ENCODE results near the gene SNED1.
A peak's percentile ranks its signal among the peaks of the same experiment; 100 is the strongest.

The SNED1 gene

DNA sequence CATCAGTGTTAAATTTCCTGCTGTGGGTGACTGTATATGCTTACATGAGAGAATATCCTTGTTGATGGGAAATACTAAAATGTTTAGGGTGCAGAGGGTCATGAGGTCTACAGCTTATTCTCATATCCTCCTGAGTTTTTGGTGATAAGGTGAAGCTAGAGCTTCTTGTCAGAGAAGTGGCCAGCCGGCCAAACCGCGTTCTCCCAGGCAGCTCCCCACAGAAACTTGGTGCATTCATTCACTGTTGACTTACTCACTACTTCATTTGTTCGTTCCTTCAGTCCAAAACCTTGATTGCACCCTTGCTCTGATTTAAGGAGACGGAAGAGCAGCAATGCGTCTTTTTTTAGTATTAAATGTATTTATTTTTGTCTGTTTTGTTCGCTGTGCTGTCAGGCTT is 8.7 kb downstream of the SNED1 start:
- DNase-seq: no peak

DNA sequence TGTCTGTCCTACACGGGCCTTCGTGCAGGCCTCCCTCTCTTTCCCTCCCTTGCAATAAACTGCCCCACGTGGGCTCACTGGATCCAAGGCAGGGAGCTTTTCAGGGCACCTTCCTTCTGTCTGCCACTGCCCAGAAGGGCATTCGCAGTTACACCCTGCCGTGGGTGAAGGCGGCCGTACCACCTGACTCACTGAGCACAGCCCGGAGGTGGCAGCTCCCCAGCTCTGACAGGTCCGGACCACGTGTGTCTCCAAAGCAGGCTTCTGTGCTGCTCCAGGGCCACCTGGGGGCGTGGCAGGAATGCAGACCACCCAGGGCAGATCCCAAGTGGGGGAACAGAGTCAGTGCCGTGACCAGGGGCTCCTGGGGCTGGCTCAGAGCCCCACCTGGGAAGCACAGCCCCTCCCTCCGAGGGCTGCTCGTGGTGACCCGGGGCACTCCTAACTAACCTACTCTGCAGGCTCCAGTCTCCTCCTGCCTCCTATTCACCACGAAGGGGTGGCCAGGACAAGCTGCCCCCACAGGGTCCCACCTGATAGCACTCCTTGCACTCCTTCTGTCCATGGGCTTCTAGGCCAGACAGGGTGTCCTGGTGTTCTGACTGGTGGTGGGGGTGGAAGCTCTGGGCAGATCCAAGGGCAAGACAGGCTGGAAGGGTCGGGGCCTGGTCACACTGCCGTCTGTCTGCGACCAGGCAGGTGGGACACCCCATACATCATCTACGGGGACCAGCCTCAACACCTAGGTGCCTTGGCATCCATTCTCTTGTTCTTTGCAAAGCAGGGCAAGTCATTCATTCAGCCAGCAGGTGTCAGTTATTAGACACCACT is 9.7 kb downstream of the SNED1 start:
- DNase-seq: no peak

DNA sequence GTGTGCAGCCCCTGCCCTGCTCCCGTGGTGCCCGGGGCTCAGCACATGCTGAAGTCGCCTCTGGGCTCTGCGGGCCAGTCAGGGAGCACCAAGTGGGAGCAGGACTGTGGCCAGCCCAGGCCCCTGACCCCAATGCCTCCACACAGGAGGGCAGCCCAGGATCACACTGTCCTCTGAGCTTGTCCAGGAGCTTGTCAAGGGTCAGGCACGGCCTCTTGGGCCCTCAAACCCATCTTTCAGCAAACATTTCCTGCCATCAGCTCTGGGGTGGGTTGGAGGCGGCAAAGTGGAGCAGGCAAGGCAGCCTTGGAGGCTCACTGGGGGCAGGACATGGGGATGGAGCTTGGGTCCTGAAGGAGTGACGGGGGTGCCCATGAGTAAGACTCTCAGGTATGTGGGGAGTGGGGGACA is 10.3 kb downstream of the SNED1 start:
- no peak for DNase-seq

DNA sequence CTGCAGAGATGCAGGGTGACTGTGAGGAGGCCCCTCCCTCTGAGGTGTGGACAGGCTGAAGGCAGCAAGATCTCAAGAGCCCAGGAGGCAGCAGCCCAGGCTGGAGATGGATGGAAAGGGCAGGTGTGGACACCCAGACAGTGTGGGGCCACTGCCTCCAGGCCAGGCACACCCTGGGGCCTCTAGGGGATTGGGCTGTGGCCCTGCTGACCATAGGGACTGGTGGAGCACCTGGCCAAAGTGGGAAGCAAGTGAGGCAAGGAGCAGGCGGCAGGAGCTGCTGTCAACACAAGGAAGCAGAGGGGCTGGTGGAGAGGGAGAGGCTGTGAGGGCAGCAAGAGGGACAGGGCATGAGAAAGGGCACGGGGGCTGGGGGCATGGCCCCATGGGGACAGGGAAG is 10.8 kb downstream of the SNED1 start:
- DNase-seq: no peak

GRCh38 chr2:241009601-241010530 is 11.4 kb downstream of the SNED1 start:
- DNase-seq: peak; percentile 34

- DNase-seq: no peak
Measured at GRCh38 chr2:241010531-241011295, 12.3 kb downstream of the SNED1 start.

- DNase-seq: no peak
Measured at GRCh38 chr2:241011296-241011600, 12.8 kb downstream of the SNED1 start.

DNA sequence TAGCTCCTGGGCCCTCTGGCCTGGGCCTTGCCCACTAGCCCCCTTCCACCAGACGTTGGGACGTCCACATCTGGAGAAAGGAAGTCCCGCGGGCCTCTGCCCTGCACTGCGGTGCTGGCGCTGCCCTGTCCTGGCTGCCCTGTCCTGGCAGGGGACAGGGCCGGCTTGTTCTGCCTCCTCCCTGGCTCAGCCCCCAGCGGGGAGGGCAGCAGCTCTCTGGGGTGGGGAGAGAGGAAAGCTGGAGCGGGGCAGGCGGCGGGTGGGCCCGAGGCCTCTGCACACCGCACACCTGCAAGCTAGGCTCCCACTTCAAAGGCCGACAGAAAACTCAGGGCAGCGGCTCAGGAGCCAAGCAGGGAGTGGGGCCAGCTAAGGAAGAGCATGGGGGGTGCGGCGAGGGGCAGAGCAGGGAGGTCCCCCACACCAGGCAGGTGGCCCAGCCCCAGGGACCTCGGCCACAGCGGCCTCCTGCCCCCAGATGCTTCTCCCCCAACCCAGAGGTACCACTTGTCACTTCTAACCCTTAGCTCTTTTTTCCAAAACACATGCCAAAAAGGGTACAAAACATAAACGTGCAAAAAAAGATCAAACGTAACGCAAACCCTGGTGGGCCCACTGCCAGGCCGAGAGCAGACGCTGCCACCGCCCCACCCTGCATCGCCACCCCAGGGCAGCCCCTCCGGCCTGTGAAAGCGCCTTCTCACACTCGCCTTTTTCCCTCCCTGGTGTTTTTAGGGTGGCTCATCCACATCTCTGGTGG is 13.5 kb downstream of the SNED1 start:
- DNase-seq: no peak

DNA sequence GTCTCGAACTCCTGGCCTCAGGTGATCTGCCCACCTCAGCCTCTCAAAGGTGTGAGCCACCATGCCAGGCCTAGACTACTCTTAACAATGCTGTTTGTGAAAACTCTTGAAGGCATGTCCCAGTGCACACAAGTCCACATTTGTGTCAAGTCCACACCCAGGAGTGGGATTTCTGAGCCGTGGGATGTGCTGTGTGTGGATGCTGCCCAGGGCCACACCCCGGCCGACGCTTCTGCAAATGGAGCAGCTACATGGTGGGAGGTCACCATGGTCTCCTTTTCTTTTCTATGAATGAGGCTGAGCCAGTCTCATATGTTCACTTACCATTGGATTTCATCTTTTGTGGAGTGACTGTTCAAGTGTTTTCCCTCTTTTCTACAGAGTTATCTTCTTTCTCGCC is 15.8 kb downstream of the SNED1 start:
- no peak for DNase-seq

DNA sequence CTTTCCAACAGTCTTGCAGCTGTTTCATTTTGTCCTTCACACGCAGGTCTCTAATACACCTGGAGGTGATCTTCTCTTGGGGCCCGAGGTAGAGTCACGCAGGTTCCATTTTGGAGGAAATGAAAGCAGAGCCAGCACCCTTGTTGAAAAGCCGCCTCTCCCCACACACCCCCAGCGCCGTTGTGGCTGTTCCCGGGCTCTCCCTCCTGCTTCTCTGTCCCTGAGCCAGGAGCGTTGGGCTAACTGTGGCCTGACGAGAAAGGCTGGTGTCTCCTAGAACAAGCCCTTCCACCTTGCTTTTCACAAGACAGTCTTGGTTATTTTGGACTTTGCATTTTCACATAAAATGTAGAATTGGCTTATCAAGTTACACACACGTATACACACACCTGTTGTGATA is 16.3 kb downstream of the SNED1 start:
- DNase-seq: no peak

GRCh38 chr2:241015439-241015838 is 17.0 kb downstream of the SNED1 start:
- no peak for DNase-seq

DNA sequence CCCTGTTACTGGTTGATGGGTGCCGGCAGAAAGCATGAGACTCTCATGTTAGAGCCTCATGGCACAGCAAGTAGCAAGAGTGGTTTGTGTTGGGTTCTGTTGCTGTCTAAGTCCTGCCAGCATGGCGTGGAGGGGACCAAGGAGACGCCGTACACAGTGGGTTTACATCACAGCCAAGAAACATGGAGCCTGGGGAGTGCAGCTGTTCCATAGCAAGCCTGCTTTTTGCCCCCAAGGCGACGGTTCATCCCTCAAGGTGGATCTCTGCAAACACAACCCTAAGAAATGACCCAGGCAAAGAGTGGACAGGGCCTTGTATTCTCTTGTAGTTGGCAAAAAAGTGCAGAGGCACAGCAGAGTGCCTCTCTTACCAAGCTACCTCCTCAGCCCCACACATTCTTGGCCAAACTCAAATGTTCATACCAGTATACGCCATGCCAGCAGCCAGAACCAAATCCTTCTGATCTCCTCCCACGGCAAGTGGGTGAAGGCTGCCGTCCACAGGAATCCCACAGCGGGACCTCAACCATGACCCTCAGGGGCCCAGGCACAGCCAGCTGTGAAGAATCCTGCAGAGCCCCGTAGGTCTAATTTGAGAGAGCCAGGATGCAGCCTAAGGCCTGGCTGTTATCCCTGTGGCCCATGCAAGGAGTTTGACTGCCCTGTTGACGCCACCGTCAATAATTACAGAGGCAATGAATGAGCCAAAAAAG is 19.0 kb downstream of the SNED1 start:
- DNase-seq: no peak

DNA sequence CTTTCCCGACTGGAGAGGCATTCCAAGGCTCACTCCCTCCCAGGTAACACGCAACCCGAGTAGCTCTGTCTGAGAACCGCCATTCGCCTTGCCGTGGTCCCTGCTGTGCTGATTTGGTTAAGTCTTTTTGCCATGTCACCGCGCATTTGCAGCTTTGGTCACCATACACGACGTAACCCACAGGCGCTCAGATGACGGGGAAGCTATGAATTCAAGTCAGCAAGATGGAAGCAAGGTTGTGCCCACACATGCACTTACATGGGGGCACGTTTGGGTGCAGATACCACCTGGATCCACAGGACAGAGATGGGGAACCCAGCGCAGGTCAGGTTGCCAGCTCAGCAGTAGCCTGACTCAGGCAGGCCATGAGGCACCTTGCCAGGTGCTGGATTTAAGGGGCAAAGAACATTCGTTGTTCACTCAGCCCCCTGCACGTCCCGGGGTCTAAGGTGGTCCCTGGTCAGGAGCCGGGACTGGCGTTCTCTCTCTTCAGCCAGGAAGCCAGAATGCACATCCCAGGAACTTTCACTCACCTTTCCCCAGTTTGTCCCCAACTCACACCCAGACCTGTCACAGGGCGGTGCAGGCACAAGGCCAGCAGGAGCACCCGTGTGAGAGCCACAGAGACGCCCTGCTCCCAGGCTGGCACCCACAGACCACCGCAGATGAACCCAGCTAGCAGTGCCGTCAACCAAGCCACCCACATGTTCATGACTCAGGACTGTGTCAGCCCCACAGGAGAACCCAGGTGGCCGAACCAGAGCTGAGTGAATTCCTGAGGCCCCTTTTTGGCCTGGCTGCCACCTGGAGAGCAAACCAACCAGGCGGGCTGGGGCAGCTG is 19.9 kb downstream of the SNED1 start:
- DNase-seq: no peak

DNA sequence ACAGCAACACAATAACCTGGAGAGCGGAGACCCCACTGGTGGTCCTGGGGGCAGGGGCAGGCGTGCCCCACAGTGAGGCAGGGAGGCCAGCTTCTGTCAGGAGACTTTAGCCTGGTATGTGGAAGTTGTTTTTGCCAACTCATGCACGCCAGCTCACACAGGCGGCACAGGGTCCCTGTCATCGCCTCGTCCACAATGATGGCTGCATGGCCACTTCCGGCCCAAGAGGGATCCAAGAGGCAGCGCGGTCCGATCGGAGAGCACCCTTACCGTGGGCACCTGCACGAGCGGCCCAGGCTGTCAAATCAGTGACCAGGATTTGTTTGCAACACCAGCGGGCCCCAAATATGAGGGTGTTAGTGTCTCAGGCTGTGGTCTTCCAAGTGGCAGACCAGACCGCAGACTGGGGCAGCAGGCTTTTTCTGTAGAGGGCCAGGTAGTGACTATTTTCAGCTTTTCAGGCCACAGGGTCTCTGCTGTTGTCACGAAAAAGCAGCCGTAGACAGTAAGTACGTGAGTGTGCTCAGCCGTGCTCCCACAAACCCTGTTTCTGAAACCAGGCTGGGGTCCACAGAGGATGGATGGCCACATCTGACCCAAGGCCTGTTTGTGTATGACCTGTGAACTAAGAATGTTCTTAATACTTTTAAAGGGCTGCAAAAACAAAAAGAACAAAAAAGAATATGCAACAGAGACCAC is 21.2 kb downstream of the SNED1 start:
- DNase-seq: no peak

GRCh38 chr2:241020201-241020600 is 21.8 kb downstream of the SNED1 start:
- DNase-seq: no peak

DNA sequence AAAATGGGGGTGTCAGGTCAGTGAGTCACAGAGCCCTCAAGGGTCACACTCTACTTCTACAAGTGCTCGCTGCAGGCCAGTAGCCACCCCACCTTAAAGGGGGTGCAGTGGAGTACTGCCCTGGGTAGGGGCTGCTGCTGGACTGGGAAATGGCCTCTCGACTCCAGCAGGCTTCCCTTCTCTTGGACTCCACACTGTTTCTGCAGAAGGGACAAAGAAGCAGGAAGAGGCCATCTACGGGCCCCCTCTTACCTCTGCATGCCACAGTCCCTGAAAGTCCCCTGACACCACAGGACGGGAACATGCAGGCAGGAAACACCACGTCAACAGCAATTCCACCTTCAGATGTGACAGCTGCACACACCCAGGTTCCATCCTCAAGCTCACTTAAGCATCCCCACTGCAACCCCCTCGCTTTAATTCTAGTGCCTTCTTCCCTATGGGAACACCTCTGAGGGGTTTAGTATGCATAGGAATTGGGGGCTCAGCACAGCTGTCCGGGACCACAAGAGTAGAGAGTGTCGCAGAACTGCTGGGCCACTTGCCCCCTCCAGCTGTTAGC is 22.3 kb downstream of the SNED1 start:
- no peak for DNase-seq

DNA sequence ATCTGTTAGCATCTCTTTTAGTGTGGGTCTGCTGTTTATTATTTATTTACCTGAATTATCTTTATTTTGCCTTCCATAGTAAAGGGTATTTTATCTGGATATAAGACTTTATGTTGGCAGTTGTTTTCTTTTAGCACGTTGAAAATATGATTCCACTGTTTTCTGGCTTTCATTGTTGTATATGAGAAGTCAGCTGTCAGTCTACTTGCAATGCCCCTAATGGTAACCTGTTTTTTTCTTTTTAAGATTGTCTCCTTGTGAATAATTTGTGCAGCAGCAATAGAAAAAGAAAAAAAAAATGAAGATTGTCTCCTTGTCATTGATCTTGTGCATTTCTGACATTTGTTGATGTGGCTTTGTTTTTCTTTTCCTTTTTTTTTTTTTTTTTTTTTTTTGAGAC is 27.2 kb downstream of the SNED1 start:
- no peak for DNase-seq

GRCh38 chr2:241029599-241030332 is 31.3 kb downstream of the SNED1 start:
- DNase-seq: no peak

- DNase-seq: no peak
Measured at GRCh38 chr2:241030333-241030680, 31.9 kb downstream of the SNED1 start.
